Stimulated activated CD4-positive, alpha-beta T cell treated with anti-CD3 and anti-CD28 coated beads, Interleukin-2, amount 100 ng/mL, for 4 hours (primary cell): Measurements from ENCODE around the gene EPN1.
A peak's percentile ranks its signal among the peaks of the same experiment; 100 is the strongest.

Experiments used
- DNase-seq: peaks from one replicate; pipeline ENCODE4 v3.0.0-alpha.2; 2020; ENCODE audit warnings: low read depth

Gene EPN1

DNA sequence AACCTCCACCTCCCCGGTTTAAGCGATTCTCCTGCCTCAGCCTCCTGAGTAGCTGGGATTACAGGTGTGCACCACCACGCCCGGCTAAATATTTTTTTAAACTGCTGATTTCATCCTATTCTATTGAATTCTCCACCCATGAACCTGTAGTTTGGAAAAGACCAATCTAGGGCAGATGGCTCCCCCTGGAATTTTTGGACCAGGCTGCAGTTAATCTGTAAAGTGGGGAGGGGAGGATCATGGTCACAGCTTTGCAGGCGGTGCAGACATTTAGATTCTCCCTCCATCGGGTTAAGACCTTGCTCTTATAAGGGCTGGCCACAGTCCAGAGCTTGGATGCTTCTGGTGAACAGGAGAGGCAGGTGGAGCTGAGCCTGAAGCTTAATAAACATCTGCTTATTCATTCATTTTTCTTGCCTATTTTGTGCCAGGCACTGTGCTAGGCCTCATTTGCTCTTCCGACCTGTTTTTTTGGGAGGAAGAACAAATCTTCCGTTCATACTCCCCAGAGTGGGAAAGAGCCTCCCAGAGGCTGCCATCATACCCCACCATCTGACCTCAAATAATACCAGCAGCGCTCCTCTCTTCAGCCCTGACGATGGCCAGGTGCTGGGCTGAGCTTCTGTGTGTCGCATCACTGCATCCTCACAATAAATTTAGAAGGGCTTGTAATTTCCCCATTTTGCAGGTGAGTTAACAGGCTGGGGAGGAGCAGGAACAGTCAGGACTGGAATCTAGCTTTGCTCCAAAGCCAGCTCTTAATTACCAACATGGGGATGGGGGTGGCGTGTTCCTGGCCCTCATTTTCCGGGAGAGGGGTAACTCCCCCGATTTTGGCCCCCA is 27.9 kb upstream of the EPN1 start:
- no peak for DNase-seq

- DNase-seq = peak; percentile 63
Observed at GRCh38 chr19:55647732-55648584, 27.1 kb upstream of the EPN1 start, which contains the start of gene CCDC106. Gene CCDC106, plus strand, starts transcription at chr19:55648212. Its CDS starts 835 bp downstream, at chr19:55649047.

DNA sequence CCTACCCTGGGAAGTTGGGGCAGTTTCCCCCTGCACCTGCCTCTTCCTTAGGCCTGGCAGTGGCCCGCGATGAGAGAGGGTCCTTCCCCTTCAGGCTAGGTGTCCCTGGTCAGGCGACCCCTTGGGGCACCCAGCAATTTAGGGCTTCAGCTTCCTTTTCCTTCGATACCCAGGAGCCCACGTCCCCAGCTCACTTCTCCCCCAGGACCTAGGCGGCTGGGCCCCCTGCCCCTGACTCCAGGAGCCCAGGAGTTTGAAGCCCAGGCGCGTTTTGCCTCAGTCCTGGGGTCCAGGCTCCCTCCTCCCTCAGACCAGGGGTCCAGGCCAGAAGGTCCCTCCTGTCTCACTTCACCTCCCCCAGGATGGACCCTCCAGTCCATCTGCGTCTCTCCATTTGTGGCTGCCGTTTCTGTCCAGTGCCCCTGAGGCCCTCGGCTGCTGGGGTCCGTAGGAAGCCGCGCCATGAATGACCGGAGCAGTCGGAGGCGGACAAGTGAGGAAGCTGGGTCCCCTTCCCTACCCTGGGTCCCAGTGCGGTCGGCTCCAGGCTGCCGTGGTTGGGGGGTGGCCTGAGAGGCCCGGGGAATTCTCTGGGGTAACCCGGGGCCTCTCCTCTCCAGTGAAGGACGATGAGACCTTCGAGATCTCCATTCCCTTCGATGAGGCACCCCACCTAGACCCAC is 26.3 kb upstream of the EPN1 start:
- no peak for DNase-seq

- no peak for DNase-seq
Observed at GRCh38 chr19:55649268-55650125, 25.5 kb upstream of the EPN1 start.

DNA sequence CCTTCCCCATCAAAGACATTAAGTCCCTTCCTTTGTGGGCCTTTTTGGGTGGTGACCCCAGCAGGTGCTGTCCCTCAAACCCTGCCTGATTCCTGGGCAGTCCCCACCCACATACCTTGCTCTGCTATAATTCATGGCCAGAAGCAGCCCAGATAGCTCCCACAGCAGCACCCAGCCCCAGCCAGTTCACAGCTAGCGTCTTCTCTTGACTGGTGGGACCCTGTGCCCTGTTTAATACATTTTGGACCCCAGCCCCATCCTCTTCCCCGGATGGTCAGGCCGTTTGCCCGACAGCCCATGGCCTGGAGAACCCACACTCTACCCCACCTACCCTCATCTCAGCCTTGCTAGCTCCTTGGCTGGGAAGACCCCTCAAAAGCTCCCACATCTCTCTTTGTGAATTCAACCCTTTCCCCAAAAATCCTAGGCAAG is 24.9 kb upstream of the EPN1 start:
- no peak for DNase-seq

- no peak for DNase-seq
Observed at GRCh38 chr19:55650602-55651230, 24.3 kb upstream of the EPN1 start.

DNA sequence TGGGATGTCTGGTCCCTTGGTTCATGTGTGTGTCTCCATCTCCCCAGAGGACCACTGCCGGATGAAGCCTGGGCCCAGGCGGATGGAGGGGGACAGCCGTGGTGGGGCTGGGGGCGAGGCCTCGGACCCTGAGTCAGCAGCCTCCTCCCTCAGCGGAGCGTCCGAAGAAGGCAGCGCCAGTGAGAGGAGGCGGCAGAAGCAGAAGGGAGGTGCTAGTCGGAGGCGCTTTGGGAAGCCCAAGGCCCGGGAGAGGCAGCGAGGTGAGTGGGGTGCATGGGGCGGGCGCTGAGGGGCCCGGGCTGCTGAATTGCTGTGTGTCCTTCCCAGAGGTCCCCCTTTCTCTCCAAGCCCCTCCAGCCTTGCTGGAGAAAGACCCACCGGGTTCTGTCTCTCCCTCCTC is 23.8 kb upstream of the EPN1 start:
- no peak for DNase-seq

DNA sequence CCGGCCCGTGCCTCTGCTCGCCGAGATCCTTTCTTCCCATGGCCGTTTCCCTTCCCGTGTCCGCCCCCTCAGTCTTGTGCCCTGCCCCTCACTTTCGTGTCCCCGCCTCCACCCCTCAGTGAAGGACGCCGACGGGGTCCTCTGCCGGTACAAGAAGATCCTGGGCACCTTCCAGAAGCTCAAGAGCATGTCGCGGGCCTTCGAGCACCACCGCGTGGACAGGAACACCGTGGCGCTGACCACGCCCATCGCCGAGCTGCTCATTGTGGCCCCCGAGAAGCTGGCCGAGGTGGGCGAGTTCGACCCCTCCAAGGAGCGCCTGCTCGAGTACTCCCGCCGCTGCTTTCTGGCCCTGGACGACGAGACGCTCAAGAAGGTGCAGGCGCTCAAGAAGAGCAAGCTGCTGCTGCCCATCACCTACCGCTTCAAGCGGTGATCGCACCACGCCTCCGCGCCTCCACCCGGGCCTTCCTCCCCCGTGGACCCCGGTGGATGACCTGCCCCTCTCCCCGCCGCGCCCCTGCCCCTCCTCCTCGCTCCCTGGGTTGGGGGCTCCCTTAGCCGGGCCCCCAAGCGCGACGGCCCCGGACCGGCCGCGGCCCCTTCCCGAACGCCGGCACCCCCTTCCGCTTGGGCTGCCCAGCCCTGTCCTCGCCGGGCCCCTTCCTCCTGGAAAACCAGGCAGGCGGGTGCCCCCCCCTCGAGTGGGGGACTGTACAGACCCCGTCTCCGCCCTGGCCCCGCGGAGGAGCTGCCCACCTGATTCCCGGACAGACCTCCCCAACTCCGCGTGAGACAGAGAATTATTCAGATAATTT is 22.5 kb upstream of the EPN1 start:
- DNase-seq = no peak

- DNase-seq = peak; percentile 99
Observed at GRCh38 chr19:55653651-55654322, 21.2 kb upstream of the EPN1 start.

GRCh38 chr19:55654323-55654867 is 20.6 kb upstream of the EPN1 start:
- DNase-seq = peak; percentile 98

GRCh38 chr19:55654868-55655647 is 20.0 kb upstream of the EPN1 start, which contains the start of gene U2AF2:
Gene U2AF2, plus strand, starts transcription at chr19:55655035. Its CDS starts 70 bp downstream, at chr19:55655105.
- DNase-seq = peak; percentile 93

GRCh38 chr19:55655648-55656040 is 19.4 kb upstream of the EPN1 start:
- no peak for DNase-seq

DNA sequence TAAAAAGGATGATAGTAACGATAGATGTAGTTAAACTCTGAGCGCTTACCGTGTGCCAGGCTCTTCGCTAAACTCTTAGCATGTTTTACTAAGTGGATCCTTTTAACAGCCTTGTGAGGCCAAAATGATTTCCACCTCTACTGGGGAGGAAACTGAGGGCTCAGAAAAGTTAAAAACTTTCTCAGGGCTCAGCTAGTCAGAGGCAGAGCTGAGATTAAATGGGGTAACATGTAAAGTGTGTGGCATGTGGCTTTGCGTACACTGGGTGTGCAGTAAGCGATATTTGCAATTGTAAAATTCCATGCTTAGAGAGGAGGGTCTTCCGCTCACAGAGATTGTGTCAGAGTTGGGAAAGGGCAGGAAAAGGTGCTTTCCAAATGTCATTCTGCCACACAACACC is 18.5 kb upstream of the EPN1 start:
- DNase-seq = no peak

- no peak for DNase-seq
Observed at GRCh38 chr19:55656988-55657747, 17.9 kb upstream of the EPN1 start.

- no peak for DNase-seq
Observed at GRCh38 chr19:55658846-55659459, 16.1 kb upstream of the EPN1 start.

GRCh38 chr19:55659822-55660221 is 15.2 kb upstream of the EPN1 start:
- DNase-seq = no peak

- DNase-seq = no peak
Observed at GRCh38 chr19:55660404-55660803, 14.6 kb upstream of the EPN1 start.
